ENCODE data around the gene RYR1. TPM values are rescaled to one million over a fixed set of nuclear protein-coding genes. Genes with fewer than 3 reads are reported as not detected.
A peak's percentile ranks its signal among the peaks of the same experiment; 100 is the strongest.
"Not testable (repeated sequence)": the region's sequence is repeated elsewhere in the genome, so short reads cannot be mapped to it uniquely, and the experiment has no call there.

Gene RYR1
- total RNA-seq, 8 experiments from 2014 or later, result 1.4 to 4.7 (median 1.8) TPM

GRCh38 chr19:38404858-38405257 lies 28.6 kb upstream of the RYR1 start:
- peaks cover 3 to 8% of the 10 kb centered on the region in 2 donors for H3K4me1 ChIP-seq (replicated peaks in 1 of 2)
- H3K27ac ChIP-seq, result no peak overlapping the region
- ATAC-seq (replicated peaks in 6 of 8), result no peak
- H3K4me3 ChIP-seq, result no peak overlapping the region
- WGBS, 10 experiments, result 81 to 94% methylated on average over 2 to 4 of the region's 6 CpGs; no CpG with 5 or more reads in 8 of the 10 experiments
- in situ Hi-C loops (cut with MboI; ENCODE audit: low pct_unique_long_range_greater_than_20kb in 2 of 9, low sequenced_read_pairs in 9 of 9, unreplicated experiment in 9 of 9), result loop anchor here in 7 of 9 experiments (10.0 to 25.0 kb wide), 4 partner anchors 230 to 532 kb away; partner anchors contain the start of genes CCER2 (in 3 of the 7), ACTN4 (in 2 of the 7), MRPS12 (in 1 of the 7) and SARS2 (in 1 of the 7)

- no peak overlapping the region for H3K27ac ChIP-seq
- in situ Hi-C loops (cut with MboI; ENCODE audit: low pct_unique_long_range_greater_than_20kb in 2 of 9, low sequenced_read_pairs in 9 of 9, unreplicated experiment in 9 of 9), result loop anchor here in 7 of 9 experiments (10.0 to 25.0 kb wide), 4 partner anchors 230 to 532 kb away; partner anchors contain the start of genes CCER2 (in 3 of the 7), ACTN4 (in 2 of the 7), MRPS12 (in 1 of the 7) and SARS2 (in 1 of the 7)
- H3K4me3 ChIP-seq, result no peak overlapping the region
- 85 to 100% (median 94%) methylated on average over 1 to 8 of the region's 8 CpGs; no CpG with 5 or more reads in 5 of the 10 experiments for WGBS, 10 experiments
- no peak for ATAC-seq (replicated peaks in 6 of 8)
- H3K4me1 ChIP-seq (replicated peaks in 1 of 2), result peaks cover 3 to 8% of the 10 kb centered on the region in 2 donors
These were observed 28.2 kb upstream of the RYR1 start for GRCh38 chr19:38405276-38405675.

- Histone ChIP-seq H3K4me1 (replicated peaks in 1 of 2) (no peaks in the 10 kb centered on the region), H3K27ac (no peak overlapping the region), H3K4me3 (no peak overlapping the region)
- in situ Hi-C loops (cut with MboI; ENCODE audit: low pct_unique_long_range_greater_than_20kb in 2 of 9, low sequenced_read_pairs in 9 of 9, unreplicated experiment in 9 of 9), result loop anchor here in 7 of 9 experiments (10.0 to 25.0 kb wide), 4 partner anchors 225 to 528 kb away; partner anchors contain the start of genes CCER2 (in 3 of the 7), ACTN4 (in 2 of the 7), MRPS12 (in 1 of the 7) and SARS2 (in 1 of the 7)
- peak in 4 of 8 experiments; percentile 12 to 89 (median 57) for ATAC-seq (replicated peaks in 6 of 8)
- 46 to 100% (median 84%) methylated on average over 1 to 6 of the region's 7 CpGs; no CpG with 5 or more reads in 2 of the 10 experiments for WGBS, 10 experiments
These were observed 23.8 kb upstream of the RYR1 start for GRCh38 chr19:38409631-38410133.

GRCh38 chr19:38410407-38410806 lies 23.1 kb upstream of the RYR1 start:
- in situ Hi-C loops (cut with MboI; ENCODE audit: low pct_unique_long_range_greater_than_20kb in 2 of 9, low sequenced_read_pairs in 9 of 9, unreplicated experiment in 9 of 9), result loop anchor here in 6 of 9 experiments (25.0 kb wide), 3 partner anchors 227 to 527 kb away; partner anchors contain the start of genes CCER2 (in 3 of the 6), ACTN4 (in 2 of the 6), MRPS12 (in 1 of the 6) and SARS2 (in 1 of the 6)
- H3K27ac ChIP-seq; H3K4me1 ChIP-seq (replicated peaks in 1 of 2); H3K4me3 ChIP-seq; ATAC-seq (replicated peaks in 6 of 8): not testable (repeated sequence)
- WGBS, 10 experiments, result 43 to 100% (median 70%) methylated on average over 1 to 6 of the region's 6 CpGs; no CpG with 5 or more reads in 2 of the 10 experiments

- H3K4me3 ChIP-seq, result no peak overlapping the region
- no peaks in the 10 kb centered on the region for H3K4me1 ChIP-seq (replicated peaks in 1 of 2)
- WGBS, 10 experiments, result 67 to 100% (median 84%) methylated on average over 2 to 9 of the region's 13 CpGs; no CpG with 5 or more reads in 2 of the 10 experiments
- H3K27ac ChIP-seq, result no peak overlapping the region
- in situ Hi-C loops (cut with MboI; ENCODE audit: low pct_unique_long_range_greater_than_20kb in 2 of 9, low sequenced_read_pairs in 9 of 9, unreplicated experiment in 9 of 9), result loop anchor here in 6 of 9 experiments (25.0 kb wide), 3 partner anchors 226 to 526 kb away; partner anchors contain the start of genes CCER2 (in 3 of the 6), ACTN4 (in 2 of the 6), MRPS12 (in 1 of the 6) and SARS2 (in 1 of the 6)
- ATAC-seq (replicated peaks in 6 of 8), result no peak
These were observed 22.3 kb upstream of the RYR1 start for GRCh38 chr19:38411041-38411712.

GRCh38 chr19:38411898-38412297 lies 21.6 kb upstream of the RYR1 start:
- 33 to 92% (median 72%) methylated on average over 1 to 3 of the region's 5 CpGs; no CpG with 5 or more reads in 2 of the 10 experiments for WGBS, 10 experiments
- not testable (repeated sequence) for H3K4me3 ChIP-seq; H3K27ac ChIP-seq; H3K4me1 ChIP-seq (replicated peaks in 1 of 2); ATAC-seq (replicated peaks in 6 of 8)
- in situ Hi-C loops (cut with MboI; ENCODE audit: low pct_unique_long_range_greater_than_20kb in 2 of 9, low sequenced_read_pairs in 9 of 9, unreplicated experiment in 9 of 9), result loop anchor here in 6 of 9 experiments (25.0 kb wide), 3 partner anchors 225 to 525 kb away; partner anchors contain the start of genes CCER2 (in 3 of the 6), ACTN4 (in 2 of the 6), MRPS12 (in 1 of the 6) and SARS2 (in 1 of the 6)

GRCh38 chr19:38412491-38412890 lies 21.0 kb upstream of the RYR1 start:
- no peak for ATAC-seq (replicated peaks in 6 of 8)
- H3K4me3 ChIP-seq, result no peak overlapping the region
- H3K27ac ChIP-seq, result no peak overlapping the region
- in situ Hi-C loops (cut with MboI; ENCODE audit: low pct_unique_long_range_greater_than_20kb in 2 of 9, low sequenced_read_pairs in 9 of 9, unreplicated experiment in 9 of 9), result loop anchor here in 6 of 9 experiments (25.0 kb wide), 3 partner anchors 225 to 525 kb away; partner anchors contain the start of genes CCER2 (in 3 of the 6), ACTN4 (in 2 of the 6), MRPS12 (in 1 of the 6) and SARS2 (in 1 of the 6)
- WGBS, 10 experiments, result 64 to 100% (median 100%) methylated on average over 2 to 5 of the region's 8 CpGs; no CpG with 5 or more reads in 7 of the 10 experiments
- H3K4me1 ChIP-seq (replicated peaks in 1 of 2), result peaks cover 0 to under 1% of the 10 kb centered on the region in 2 donors

- WGBS, 10 experiments, result 44 to 87% (median 74%) methylated on average over 3 of the region's 11 CpGs; no CpG with 5 or more reads in 6 of the 10 experiments
- no peak for ATAC-seq (replicated peaks in 6 of 8)
- in situ Hi-C loops (cut with MboI; ENCODE audit: low pct_unique_long_range_greater_than_20kb in 2 of 9, low sequenced_read_pairs in 9 of 9, unreplicated experiment in 9 of 9), result loop anchor here in 6 of 9 experiments (25.0 kb wide), 3 partner anchors 224 to 524 kb away; partner anchors contain the start of genes CCER2 (in 3 of the 6), ACTN4 (in 2 of the 6), MRPS12 (in 1 of the 6) and SARS2 (in 1 of the 6)
- no peak overlapping the region for H3K4me3 ChIP-seq
- peaks cover under 1 to 5% of the 10 kb centered on the region in 2 donors for H3K4me1 ChIP-seq (replicated peaks in 1 of 2)
- no peak overlapping the region for H3K27ac ChIP-seq
These were observed 20.5 kb upstream of the RYR1 start for GRCh38 chr19:38412961-38413360.

- Histone ChIP-seq H3K4me1 (replicated peaks in 1 of 2) (peaks cover 5 to 9% of the 10 kb centered on the region in 2 donors), H3K27ac (no peak overlapping the region), H3K4me3 (no peak overlapping the region)
- WGBS, 10 experiments, result 70 to 100% (median 95%) methylated on average over 1 to 4 of the region's 6 CpGs; no CpG with 5 or more reads in 7 of the 10 experiments
- in situ Hi-C loops (cut with MboI; ENCODE audit: low pct_unique_long_range_greater_than_20kb in 2 of 9, low sequenced_read_pairs in 9 of 9, unreplicated experiment in 9 of 9), result loop anchor here in 6 of 9 experiments (25.0 kb wide), 3 partner anchors 224 to 524 kb away; partner anchors contain the start of genes CCER2 (in 3 of the 6), ACTN4 (in 2 of the 6), MRPS12 (in 1 of the 6) and SARS2 (in 1 of the 6)
- ATAC-seq (replicated peaks in 6 of 8), result no peak
These were observed 20.1 kb upstream of the RYR1 start for GRCh38 chr19:38413416-38413815.

- WGBS, 10 experiments, result 0 to 100% (median 80%) methylated on average over 1 to 8 of the region's 8 CpGs; no CpG with 5 or more reads in 3 of the 10 experiments
- ATAC-seq (replicated peaks in 6 of 8), result no peak
- no peak overlapping the region for H3K4me3 ChIP-seq
- H3K27ac ChIP-seq, result no peak overlapping the region
- H3K4me1 ChIP-seq (replicated peaks in 1 of 2), result peaks cover 6 to 9% of the 10 kb centered on the region in 2 donors
- in situ Hi-C loops (cut with MboI; ENCODE audit: low pct_unique_long_range_greater_than_20kb in 2 of 9, low sequenced_read_pairs in 9 of 9, unreplicated experiment in 9 of 9), result loop anchor here in 6 of 9 experiments (25.0 kb wide), 3 partner anchors 220 to 520 kb away; partner anchors contain the start of genes CCER2 (in 3 of the 6), ACTN4 (in 2 of the 6), MRPS12 (in 1 of the 6) and SARS2 (in 1 of the 6)
These were observed 16.3 kb upstream of the RYR1 start for GRCh38 chr19:38417146-38417543.

GRCh38 chr19:38417544-38418506 lies 15.7 kb upstream of the RYR1 start:
- H3K4me1 ChIP-seq (replicated peaks in 1 of 2), result peaks cover 6 to 9% of the 10 kb centered on the region in 2 donors
- no peak overlapping the region for H3K27ac ChIP-seq
- in situ Hi-C loops (cut with MboI; ENCODE audit: low pct_unique_long_range_greater_than_20kb in 2 of 9, low sequenced_read_pairs in 9 of 9, unreplicated experiment in 9 of 9), result loop anchor here in 6 of 9 experiments (25.0 kb wide), 3 partner anchors 219 to 519 kb away; partner anchors contain the start of genes CCER2 (in 3 of the 6), ACTN4 (in 2 of the 6), MRPS12 (in 1 of the 6) and SARS2 (in 1 of the 6)
- peak overlapping the region in 4 of 5 donors; percentile 4 to 19 (median 16) for H3K4me3 ChIP-seq
- WGBS, 10 experiments, result 0 to 100% (median 64%) methylated on average over 1 to 5 of the region's 49 CpGs; no CpG with 5 or more reads in 5 of the 10 experiments
- peak; percentile 68 to 94 (median 78) for ATAC-seq (replicated peaks in 6 of 8)

Measured in motor neuron (in vitro differentiated cells).